GM21723 (cell line): Measurements from ENCODE around the gene NRL.
A peak's percentile ranks its signal among the peaks of the same experiment; 100 is the strongest.

Experiments used
- ATAC-seq: cut with Tn5 transposase; IDR thresholded peaks from one replicate; pipeline ENCODE4 v1.9.1; 2021; ENCODE audit warnings: mild to moderate bottlenecking, moderate library complexity; ENCODE audit not compliant: unreplicated experiment

Gene NRL

DNA sequence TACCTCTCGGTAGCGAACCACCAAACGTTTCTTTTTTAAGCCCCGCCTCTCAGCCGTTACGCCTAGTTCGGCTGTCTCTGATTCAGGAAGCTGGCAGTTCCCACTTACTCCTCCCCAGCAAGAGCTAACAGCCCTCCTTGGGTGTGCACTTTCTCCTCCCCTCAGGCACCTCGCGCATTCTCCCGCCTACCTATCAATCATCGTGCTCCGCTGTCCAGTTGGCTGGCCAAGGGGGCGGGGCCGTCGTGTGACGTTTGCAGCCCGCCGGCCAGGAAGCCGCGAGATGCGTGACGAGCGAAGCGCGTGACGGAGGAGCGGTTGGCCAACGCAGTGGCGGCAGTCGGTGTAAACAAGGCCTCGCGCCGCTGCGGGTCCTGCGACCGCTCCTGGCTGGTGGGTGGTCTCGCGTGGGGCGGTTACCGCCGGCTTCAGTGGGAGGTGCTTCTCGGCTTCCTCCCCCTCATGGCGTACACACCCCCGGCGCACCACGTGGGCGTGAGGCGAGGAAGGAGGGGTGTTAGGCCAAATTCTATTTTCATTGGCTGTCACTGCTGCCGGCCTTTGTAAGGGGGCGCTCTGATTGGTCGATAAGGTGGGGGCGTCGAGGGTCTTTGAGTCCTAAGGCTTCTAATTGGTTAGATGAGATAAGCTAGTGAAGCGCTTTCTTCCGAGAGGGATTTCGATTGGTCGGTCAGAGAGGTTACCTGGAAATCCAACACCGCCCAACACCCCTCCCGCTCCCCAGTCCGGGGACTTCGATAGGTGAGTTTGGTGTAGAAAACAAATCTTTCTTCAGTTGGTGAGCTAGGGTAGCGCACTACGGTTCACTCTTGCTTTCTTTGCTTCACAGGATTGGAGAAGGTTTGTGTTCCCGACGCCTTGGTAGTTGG is at the start of gene NRL, which contains the start of gene DCAF11:
Gene NRL (minus strand): TSS at position 418 of the 890 bp plus-strand sequence. CDS start 32,101 bp downstream, outside the sequence.
Gene DCAF11 (plus strand): TSS at position 246 of the 890 bp plus-strand sequence. CDS start 818 bp downstream, outside the sequence.
- peak; percentile 86 for ATAC-seq

DNA sequence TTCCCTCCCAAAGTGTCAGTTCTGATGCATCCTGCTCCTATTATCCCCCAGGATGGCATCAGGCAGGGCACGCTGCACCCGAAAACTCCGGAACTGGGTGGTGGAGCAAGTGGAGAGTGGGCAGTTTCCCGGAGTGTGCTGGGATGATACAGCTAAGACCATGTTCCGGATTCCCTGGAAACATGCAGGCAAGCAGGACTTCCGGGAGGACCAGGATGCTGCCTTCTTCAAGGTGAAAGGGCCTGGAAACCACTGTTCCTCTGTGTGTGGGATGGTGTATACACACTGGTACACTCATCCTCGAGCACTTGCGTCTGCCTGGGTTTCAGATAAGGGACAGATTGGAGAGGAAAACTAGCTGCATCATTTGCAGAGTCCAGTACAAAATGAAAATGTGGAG is 47.3 kb upstream of the NRL start:
- no peak for ATAC-seq

GRCh38 chr14:24160850-24161804 is 46.4 kb upstream of the NRL start, which contains the start of gene IRF9:
IRF9 (plus strand) TSS chr14:24161265; CDS start chr14:24162145, 880 bp downstream.
- peak; percentile 85 for ATAC-seq

- ATAC-seq: peak; percentile 2
Measured at GRCh38 chr14:24160499-24160849, 45.7 kb upstream of the NRL start.

DNA sequence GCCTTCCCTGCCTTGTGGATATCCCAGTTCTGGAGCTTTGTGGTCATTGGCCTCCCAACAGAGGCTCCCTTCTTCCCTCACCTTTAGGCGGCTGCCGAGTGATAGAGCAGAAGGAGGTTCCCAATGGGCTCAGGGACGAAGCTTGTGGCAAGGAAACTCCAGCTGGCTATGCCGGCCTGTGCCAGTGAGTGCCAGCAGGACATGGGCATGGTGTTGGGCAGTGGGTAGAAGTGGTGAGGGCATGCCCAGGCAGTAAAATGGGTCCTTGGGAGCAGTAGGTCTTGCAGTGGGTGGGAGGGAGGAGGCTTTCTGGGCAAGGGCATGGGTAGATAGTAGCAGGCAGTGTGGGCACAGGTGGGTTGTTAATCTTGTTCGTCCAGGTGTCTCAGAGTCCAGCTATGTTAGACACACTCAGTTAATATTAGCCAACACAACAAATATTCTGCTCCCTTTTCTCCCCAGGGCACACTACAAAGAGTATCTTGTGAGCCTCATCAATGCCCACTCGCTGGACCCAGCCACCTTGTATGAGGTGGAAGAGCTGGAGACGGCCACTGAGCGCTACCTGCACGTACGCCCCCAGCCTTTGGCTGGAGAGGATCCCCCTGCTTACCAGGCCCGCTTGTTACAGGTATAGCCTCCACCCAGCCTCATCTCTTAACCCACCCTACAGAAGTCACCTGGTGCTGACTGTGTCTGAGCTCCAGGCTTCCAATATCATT is 45.2 kb upstream of the NRL start:
- ATAC-seq: no peak

DNA sequence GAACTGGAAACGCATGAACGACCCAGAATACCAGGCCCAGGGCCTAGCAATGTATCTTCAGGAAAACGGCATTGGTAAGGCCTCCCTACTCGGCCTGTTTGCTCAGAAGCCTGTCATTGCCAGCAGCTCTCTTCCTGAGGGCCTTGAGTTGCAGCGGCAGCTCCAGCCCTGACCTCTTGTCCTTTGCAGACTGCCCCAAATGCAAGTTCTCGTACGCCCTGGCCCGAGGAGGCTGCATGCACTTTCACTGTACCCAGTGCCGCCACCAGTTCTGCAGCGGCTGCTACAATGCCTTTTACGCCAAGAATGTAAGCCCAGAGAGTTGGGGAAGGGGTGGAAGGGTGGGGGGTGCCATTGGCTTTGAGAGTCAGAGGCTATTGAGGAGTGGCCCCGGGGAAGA is 42.6 kb upstream of the NRL start:
- no peak for ATAC-seq

DNA sequence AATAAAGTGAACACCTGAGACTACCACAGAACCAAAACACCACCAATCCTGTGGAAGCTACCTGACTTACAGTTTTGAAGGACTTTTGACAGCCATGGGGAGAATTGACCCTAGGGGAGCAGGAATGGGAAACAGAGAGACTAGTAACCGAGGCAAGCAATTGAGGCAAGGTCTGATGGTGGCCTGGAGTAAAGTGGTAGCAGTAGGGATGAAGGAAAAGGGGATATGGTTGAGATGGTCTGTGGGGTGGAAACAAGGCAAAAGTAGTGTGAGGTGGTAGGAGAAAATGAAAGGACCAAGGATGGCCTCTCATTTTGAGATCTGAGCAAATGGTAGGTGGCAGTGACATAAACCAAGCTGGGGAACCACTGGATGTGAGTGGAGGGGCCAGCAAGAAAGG is 42.1 kb upstream of the NRL start:
- no peak for ATAC-seq

GRCh38 chr14:24155100-24155499 is 40.4 kb upstream of the NRL start:
- ATAC-seq: no peak

GRCh38 chr14:24151404-24152080 is 36.8 kb upstream of the NRL start:
- no peak for ATAC-seq

- no peak for ATAC-seq
Measured at GRCh38 chr14:24150993-24151392, 36.2 kb upstream of the NRL start.

DNA sequence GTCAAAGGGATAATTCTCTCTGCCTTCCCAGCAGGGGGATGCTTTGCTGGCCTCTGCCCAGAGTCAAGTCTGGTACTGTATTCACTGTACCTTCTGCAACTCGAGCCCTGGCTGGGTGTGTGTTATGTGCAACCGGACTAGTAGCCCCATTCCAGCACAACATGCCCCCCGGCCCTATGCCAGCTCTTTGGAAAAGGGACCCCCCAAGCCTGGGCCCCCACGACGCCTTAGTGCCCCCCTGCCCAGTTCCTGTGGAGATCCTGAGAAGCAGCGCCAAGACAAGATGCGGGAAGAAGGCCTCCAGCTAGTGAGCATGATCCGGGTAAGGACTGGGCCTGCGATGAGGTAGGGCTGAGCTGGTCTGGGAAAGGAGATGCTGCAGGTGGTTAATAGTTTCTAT is 35.8 kb upstream of the NRL start:
- no peak for ATAC-seq

DNA sequence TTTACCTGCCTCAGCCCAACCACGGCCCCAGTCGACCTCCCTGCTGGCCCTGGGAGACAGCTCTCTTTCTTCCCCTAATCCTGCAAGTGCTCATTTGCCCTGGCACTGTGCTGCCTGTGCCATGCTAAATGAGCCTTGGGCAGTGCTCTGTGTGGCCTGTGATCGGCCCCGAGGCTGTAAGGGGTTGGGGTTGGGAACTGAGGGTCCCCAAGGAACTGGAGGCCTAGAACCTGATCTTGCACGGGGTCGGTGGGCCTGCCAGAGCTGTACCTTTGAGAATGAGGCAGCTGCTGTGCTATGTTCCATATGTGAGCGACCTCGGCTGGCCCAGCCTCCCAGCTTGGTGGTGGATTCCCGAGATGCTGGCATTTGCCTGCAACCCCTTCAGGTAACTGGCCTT is 35.3 kb upstream of the NRL start:
- no peak for ATAC-seq

DNA sequence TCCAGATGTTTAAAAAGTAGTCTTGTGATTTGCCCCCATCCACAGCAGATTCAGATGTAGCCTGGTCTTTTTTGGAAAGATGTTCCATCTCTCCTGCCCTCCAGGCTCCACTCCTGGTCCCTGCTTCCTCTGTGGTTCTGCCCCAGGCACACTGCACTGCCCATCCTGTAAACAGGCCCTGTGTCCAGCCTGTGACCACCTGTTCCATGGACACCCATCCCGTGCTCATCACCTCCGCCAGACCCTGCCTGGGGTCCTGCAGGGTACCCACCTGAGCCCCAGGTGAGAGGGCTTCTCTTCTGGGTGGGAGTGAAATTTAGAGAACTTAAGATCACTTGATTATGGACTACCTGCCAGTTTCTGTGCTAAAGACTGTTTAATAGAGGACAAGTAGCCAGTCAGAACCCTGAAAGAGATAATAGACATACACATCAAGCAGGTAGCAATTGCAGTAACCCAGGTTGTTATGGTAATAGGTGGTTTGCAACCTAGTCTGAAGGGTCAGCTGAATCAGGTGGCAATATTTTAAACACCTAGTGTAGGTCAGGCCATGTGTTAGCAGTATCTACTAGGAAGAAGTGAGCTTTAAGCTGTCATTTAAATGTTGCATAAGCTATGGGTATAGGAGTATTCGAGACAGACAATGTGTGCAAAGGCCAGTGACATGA is 34.7 kb upstream of the NRL start:
- ATAC-seq: no peak

DNA sequence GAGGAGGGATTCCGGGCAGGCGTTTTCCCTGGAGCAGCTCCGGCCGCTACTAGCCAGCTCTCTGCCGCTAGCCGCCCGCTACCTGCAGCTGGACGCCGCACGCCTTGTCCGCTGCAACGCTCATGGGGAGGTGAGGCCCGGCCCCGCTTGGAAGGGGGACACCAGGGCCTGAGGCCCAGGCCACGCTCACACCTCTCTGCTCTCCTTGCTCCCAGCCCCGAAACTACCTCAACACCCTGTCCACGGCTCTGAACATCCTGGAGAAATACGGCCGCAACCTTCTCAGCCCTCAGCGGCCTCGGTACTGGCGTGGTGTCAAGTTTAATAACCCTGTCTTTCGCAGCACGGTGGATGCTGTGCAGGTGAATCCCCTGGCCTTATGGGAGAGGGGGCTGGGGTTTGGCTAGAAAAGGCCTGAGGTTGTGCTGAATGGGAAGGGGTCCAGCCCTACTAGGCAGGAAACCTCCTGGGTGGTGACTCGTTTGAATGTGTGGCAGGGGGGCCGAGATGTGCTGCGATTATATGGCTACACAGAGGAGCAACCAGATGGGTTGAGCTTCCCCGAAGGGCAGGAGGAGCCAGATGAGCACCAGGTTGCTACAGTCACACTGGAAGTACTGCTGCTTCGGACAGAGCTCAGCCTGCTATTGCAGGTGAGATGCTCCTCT is 33.1 kb upstream of the NRL start:
- ATAC-seq: no peak

GRCh38 chr14:24146978-24147760 is 32.4 kb upstream of the NRL start, which contains the start of gene RNF31:
RNF31 (plus strand) TSS chr14:24147498; CDS start chr14:24147699, 201 bp downstream.
- peak; percentile 87 for ATAC-seq

- peak; percentile 64 for ATAC-seq
Measured at GRCh38 chr14:24146453-24146977, 31.8 kb upstream of the NRL start, which contains the start of gene PSME2. PSME2 (minus strand) TSS chr14:24146610; CDS start chr14:24146581, 29 bp downstream.

GRCh38 chr14:24145690-24146452 is 31.1 kb upstream of the NRL start:
- no peak for ATAC-seq
